OCI-LY3 (cell line): ENCODE results near the gene HAUS7.

Experiments used
- H2AFZ ChIP-seq: fragments of 200-600, 300-600 bp; shearing (Covaris generic); 2 replicates; pipeline ENCODE4 v1.6.0; 2014; ENCODE audit warnings: antibody characterized with exemption, low read depth, low read length
- H3K27ac ChIP-seq: fragments of 200-600, 300-600 bp; sonication (generic); 2 replicates; pipeline ENCODE4 v1.5.1; 2014; ENCODE audit warnings: mild to moderate bottlenecking, low read length, moderate library complexity, mixed read lengths
- H3K27me3 ChIP-seq: fragments of 200-600, 300-600 bp; sonication (generic); 2 replicates; pipeline ENCODE4 v1.6.1; 2014; ENCODE audit warnings: low read depth, low read length, mixed read lengths
- H3K36me3 ChIP-seq: fragments of 200-600, 300-600 bp; sonication (generic); replicated peaks from 2 replicates; pipeline ENCODE3; 2014; ENCODE audit warnings: low read depth, low read length, mixed read lengths
- H3K4me1 ChIP-seq: fragments of 300-600, 200-600 bp; sonication (generic); 2 replicates; pipeline ENCODE4 v1.6.1; 2014; ENCODE audit warnings: low read length, mixed read lengths
- H3K4me2 ChIP-seq: fragments of 200-600, 300-600 bp; sonication (generic); 2 replicates; pipeline ENCODE4 v1.6.1; 2014; ENCODE audit warnings: low read length, mixed read lengths
- H3K4me3 ChIP-seq: fragments of 300-600, 200-600 bp; sonication (generic); 2 replicates; pipeline ENCODE4 v1.5.1; 2014; ENCODE audit warnings: antibody characterized with exemption, mild to moderate bottlenecking, low read length, moderate library complexity
- H3K79me2 ChIP-seq: fragments of 300-600, 200-600 bp; shearing (Covaris generic); 2 replicates; pipeline ENCODE4 v1.6.1; 2014; ENCODE audit warnings: mild to moderate bottlenecking, low read length, mixed read lengths
- H3K9ac ChIP-seq: fragments of 300-600, 200-600 bp; shearing (Covaris generic); 2 replicates; pipeline ENCODE4 v1.6.0; 2014; ENCODE audit warnings: mild to moderate bottlenecking, low read length, moderate library complexity
- H3K9me3 ChIP-seq: fragments of 200-600, 300-600 bp; shearing (Covaris generic); 2 replicates; pipeline ENCODE4 v1.6.1; 2014; ENCODE audit warnings: low read length, mixed read lengths; ENCODE audit not compliant: insufficient read depth
- H4K20me1 ChIP-seq: fragments of 200-600, 300-600 bp; sonication (generic); 2 replicates; pipeline ENCODE4 v1.6.1; 2016; ENCODE audit warnings: low read length, mixed read lengths; ENCODE audit not compliant: insufficient read depth
- EZH2phosphoT487 ChIP-seq: fragments of 200-600 bp; shearing (Covaris generic); IDR thresholded peaks from 2 replicates; pipeline ENCODE4 v1.6.1; 2018; ENCODE audit warnings: antibody characterized with exemption, mixed run types, low read depth
- TF ChIP-seq, protein P1 (sequence below): fragments of 200-600, 300-600 bp; sonication (generic); IDR thresholded peaks from 2 replicates; pipeline ENCODE4 v1.5.1; 2014; ENCODE audit warnings: antibody characterized with exemption, low read length, low read depth

Gene HAUS7

DNA sequence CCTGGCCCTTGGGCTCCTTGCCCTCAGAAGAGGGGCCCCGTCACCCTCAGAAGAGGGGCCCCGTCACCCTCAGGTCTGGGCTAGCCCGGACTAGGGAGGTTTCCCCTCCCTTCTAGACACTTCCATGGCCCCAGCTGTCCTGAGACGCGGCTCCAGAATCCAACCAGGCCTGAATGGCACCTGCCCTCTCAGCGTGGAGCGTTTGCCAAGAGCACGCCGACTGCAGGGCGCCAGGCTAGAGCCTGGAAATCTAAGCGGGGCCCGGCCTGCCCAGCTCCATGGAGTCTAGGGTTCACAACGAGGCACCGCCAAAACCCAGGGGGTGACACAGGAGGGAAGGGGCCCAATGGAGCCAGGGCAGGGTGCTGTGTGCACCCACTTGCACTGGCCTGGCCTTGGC lies 39.2 kb upstream of the HAUS7 start:
- no peak for TF ChIP-seq EZH2phosphoT487
- TF ChIP-seq, protein P1, sequence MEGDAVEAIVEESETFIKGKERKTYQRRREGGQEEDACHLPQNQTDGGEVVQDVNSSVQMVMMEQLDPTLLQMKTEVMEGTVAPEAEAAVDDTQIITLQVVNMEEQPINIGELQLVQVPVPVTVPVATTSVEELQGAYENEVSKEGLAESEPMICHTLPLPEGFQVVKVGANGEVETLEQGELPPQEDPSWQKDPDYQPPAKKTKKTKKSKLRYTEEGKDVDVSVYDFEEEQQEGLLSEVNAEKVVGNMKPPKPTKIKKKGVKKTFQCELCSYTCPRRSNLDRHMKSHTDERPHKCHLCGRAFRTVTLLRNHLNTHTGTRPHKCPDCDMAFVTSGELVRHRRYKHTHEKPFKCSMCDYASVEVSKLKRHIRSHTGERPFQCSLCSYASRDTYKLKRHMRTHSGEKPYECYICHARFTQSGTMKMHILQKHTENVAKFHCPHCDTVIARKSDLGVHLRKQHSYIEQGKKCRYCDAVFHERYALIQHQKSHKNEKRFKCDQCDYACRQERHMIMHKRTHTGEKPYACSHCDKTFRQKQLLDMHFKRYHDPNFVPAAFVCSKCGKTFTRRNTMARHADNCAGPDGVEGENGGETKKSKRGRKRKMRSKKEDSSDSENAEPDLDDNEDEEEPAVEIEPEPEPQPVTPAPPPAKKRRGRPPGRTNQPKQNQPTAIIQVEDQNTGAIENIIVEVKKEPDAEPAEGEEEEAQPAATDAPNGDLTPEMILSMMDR = no peak
- Histone ChIP-seq H3K9me3 (no peaks in the 10 kb centered on the region), H3K27me3 (no peaks in the 10 kb centered on the region), H2AFZ (no peak overlapping the region), H3K4me1 (peaks cover 4% of the 10 kb centered on the region; the same call in 1 of the 2 replicates), H3K79me2 (no peaks in the 10 kb centered on the region), H3K36me3 (no peaks in the 10 kb centered on the region), H3K4me2 (no peak overlapping the region), H3K4me3 (no peak overlapping the region), H3K9ac (no peak overlapping the region), H4K20me1 (no peaks in the 10 kb centered on the region), H3K27ac (no peak overlapping the region)

GRCh38 chrX:153507484-153508178 lies 37.3 kb upstream of the HAUS7 start:
- Histone ChIP-seq H3K27me3 (no peaks in the 10 kb centered on the region), H3K9me3 (no peaks in the 10 kb centered on the region), H3K4me2 (peak overlapping the region; percentile 65), H3K36me3 (no peaks in the 10 kb centered on the region), H4K20me1 (no peaks in the 10 kb centered on the region), H3K27ac (no peak overlapping the region), H3K9ac (0 out of 2 replicates have a peak overlapping the region, but pooled peaks have one; percentile 17), H3K4me3 (peak overlapping the region; percentile 59), H3K79me2 (no peaks in the 10 kb centered on the region), H3K4me1 (peaks cover 4% of the 10 kb centered on the region; the same call in 1 of the 2 replicates), H2AFZ (peak overlapping the region; percentile 85)
- TF ChIP-seq, protein P1 = peak; percentile 76
- no peak for TF ChIP-seq EZH2phosphoT487

DNA sequence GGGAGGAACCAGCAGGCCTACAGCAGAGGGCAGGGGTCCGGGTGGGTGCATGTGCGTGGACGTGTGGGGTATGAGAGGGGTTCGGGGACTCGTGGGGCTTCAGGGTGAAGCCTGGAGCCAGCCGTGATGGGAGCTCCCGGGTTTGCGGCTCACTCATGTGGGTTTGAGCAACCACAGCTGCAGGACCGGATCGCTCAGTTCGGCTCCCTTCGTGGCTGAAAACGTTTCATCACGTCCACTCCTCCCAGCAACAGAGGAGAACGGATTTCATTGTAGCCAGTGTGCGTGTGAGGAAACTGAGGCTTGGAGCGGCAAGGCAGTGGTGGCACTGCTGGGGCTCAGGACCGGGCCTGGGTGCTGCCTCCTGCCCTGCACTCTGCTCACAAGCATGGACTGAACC lies 35.0 kb upstream of the HAUS7 start:
- no peak overlapping the region for H3K27ac ChIP-seq
- TF ChIP-seq, protein P1 = no peak
- TF ChIP-seq EZH2phosphoT487 = no peak
- H3K4me3 ChIP-seq = no peak overlapping the region
- H3K4me1 ChIP-seq = peaks cover 4% of the 10 kb centered on the region; the same call in 1 of the 2 replicates
- no peaks in the 10 kb centered on the region for H3K79me2 ChIP-seq
- H3K27me3 ChIP-seq = no peaks in the 10 kb centered on the region
- no peak overlapping the region for H3K9ac ChIP-seq
- H4K20me1 ChIP-seq = no peaks in the 10 kb centered on the region
- H3K36me3 ChIP-seq = no peaks in the 10 kb centered on the region
- H3K9me3 ChIP-seq = no peaks in the 10 kb centered on the region
- H3K4me2 ChIP-seq = no peak overlapping the region
- no peak overlapping the region for H2AFZ ChIP-seq

- H3K79me2 ChIP-seq = no peaks in the 10 kb centered on the region
- no peaks in the 10 kb centered on the region for H4K20me1 ChIP-seq
- H3K36me3 ChIP-seq = no peaks in the 10 kb centered on the region
- peaks cover 4% of the 10 kb centered on the region; the same call in 1 of the 2 replicates for H3K4me1 ChIP-seq
- H3K9ac ChIP-seq = no peak overlapping the region
- H3K27ac ChIP-seq = no peak overlapping the region
- H2AFZ ChIP-seq = no peak overlapping the region
- no peak for TF ChIP-seq EZH2phosphoT487
- TF ChIP-seq, protein P1 = no peak
- no peak overlapping the region for H3K4me2 ChIP-seq
- no peaks in the 10 kb centered on the region for H3K9me3 ChIP-seq
- H3K27me3 ChIP-seq = no peaks in the 10 kb centered on the region
- no peak overlapping the region for H3K4me3 ChIP-seq
Observed at GRCh38 chrX:153504445-153505016, 34.2 kb upstream of the HAUS7 start.
